GM21360 (cell line): ENCODE data around the gene ABCB4.

Experiments used
- ATAC-seq: cut with Tn5 transposase; IDR thresholded peaks from one replicate; pipeline ENCODE4 v1.9.1; 2021; ENCODE audit warnings: mild to moderate bottlenecking, moderate library complexity; ENCODE audit not compliant: unreplicated experiment

The ABCB4 gene

DNA sequence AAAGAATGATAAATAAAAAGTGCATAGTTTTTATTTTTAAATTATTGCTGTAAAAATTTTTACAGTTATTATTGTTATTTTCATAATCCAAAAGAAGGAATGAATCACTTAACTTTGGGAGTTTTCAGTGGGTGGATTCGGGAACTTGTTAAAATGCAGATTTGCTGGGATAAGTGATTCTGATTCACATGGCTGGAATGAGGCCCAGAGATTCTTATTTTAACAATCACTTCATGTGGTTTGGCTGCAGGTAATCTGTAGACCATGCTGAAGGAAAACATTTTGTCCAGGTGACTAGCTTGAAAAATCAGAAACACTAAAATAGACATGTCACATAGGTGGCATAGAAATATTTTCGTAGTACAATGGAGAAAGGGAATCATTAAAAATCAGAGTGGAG is 116.1 kb downstream of the ABCB4 start:
- ATAC-seq, result no peak

DNA sequence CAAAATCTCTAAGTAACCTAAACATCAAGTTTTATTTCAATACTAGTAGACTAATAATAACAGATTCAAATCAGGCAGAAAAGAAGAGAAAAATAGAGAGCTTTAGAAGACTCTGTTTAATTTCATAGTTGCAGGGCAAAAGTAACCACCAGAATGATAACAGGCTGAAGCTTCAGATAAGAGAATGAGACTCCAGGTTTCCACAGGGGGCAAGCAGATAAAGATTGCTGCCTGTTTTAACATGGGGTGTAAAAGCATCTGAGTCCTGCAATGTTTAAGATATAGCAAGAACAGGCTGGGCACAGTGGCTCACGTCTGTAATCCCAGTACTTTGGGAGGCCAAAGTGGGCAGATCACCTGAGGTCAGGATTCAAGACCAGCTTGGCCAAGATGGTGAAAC is 119.0 kb downstream of the ABCB4 start:
- ATAC-seq, result no peak

DNA sequence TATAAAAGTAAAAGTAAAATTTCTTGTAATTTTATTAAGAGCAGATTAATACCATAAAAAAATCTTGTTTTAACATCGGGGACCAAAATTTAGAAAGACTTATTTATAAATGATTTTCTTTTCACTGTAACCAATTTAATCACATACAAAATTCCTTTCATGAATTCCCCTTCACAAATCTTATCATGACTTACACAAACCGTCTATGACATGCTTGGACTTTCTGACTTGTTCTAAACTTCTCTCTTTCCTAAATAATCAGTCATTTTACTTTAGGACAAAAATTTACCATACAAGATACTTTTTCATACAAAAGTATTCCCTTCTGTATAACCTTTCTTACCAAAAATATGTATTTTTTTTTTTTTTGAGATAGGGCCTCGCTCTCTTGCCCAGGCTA is 120.7 kb downstream of the ABCB4 start:
- ATAC-seq, result no peak
